Esophagus squamous epithelium (tissue), 5 donors: ENCODE data around the gene NEMF. TPM values are rescaled to one million over a fixed set of nuclear protein-coding genes. Genes with fewer than 3 reads are reported as not detected.

Experiments
- DNase-seq: peaks from one replicate; lab custom pipeline; 2025; lab: John Stamatoyannopoulos, UW
- H3K27ac ChIP-seq, 4 donors: fragments of 200-600 bp; sonication (generic); one replicate each; pipeline ENCODE4 v1.5.1; 2016 to 2019; ENCODE audit warnings: mild to moderate bottlenecking in 1 of 4
- H3K27me3 ChIP-seq, 4 donors: fragments of 200-600 bp; sonication (generic); 1 replicate in 3 of 4; 2 replicates in 1 of 4; pipeline versions ENCODE4 v1.5.1 to v1.6.0; 2017 to 2021; ENCODE audit warnings: antibody characterized with exemption in 1 of 4
- H3K36me3 ChIP-seq, 3 donors: fragments of 200-600 bp; sonication (generic); one replicate each; pipeline ENCODE4 v1.5.1; 2016 to 2019
- H3K4me1 ChIP-seq, 3 donors: fragments of 200-600 bp; sonication (generic); one replicate each; pipeline ENCODE4 v1.5.1; 2017 to 2019
- H3K4me3 ChIP-seq, 4 donors: fragments of 200-600 bp; sonication (generic); 1 replicate in 3 of 4; 2 replicates in 1 of 4; pipeline ENCODE4 v1.5.1; 2016 to 2019; ENCODE audit warnings: mild to moderate bottlenecking in 2 of 4, moderate library complexity in 1 of 4
- H3K9me3 ChIP-seq, 3 donors: fragments of 200-600 bp; sonication (generic); one replicate each; pipeline ENCODE4 v1.5.1; 2016 to 2019
- CTCF ChIP-seq, 6 experiments: fragments of 450-650 bp in 4 of 6; fragments of 200-600 bp in 2 of 6; sonication (generic) in 2 of 6; IDR thresholded peaks; one replicate each; pipeline ENCODE4 v1.5.1; 2016 to 2019; ENCODE audit warnings: antibody characterized with exemption in 6 of 6, mild to moderate bottlenecking in 4 of 6, moderate library complexity in 4 of 6
- POLR2A ChIP-seq, 4 donors: fragments of 450-650 bp; IDR thresholded peaks; one replicate each; pipeline ENCODE4 v1.6.1; 2017; ENCODE audit warnings: antibody characterized with exemption in 4 of 4, mild to moderate bottlenecking in 4 of 4, moderate library complexity in 3 of 4
- WGBS, 2 donors: methylation state at CpG; one replicate each; pipeline ENCODE4 v1.1.5; 2018; 5-methylcytosine and 5-hydroxymethylcytosine counted together
- intact Hi-C: fragments of 100-400 bp; cut with DNase I; formaldehyde crosslinking; loops from one replicate; pipeline ENCODE4 v1.15.0; 2022
- total RNA-seq, 4 donors: library from RNA; depleted of rRNA; stranded (reverse); fragments of >200 nt; gene quantifications; one replicate each; pipeline ENCODE4 v1.1.0, GENCODE V29; 2016
- donor health status: DM: yes; HTN: yes; CAD: no.

Gene NEMF
- total RNA-seq, 4 donors from 2014 or later: 36.4 to 89.8 (median 59.9) TPM

GRCh38 chr14:49867831-49868719 is 15.5 kb upstream of the NEMF start:
- H3K27ac ChIP-seq: peak overlapping the region; percentile 92 to 99 (median 94)
- no peaks in the 10 kb centered on the region for H3K36me3 ChIP-seq
- H3K4me1 ChIP-seq: peaks cover 0 to 62% (median 23%) of the 10 kb centered on the region in 3 donors
- TF ChIP-seq CTCF (IDR thresholded peaks at IDR 0.05): peak in 1 of 6 experiments; percentile 7
- peak in 3 of 4 donors; percentile 62 to 87 (median 76) for TF ChIP-seq POLR2A (IDR thresholded peaks at IDR 0.05)
- WGBS, 2 donors: 1% methylated on average over 14 to 30 of the region's 57 CpGs
- intact Hi-C loops: no loop called here
- peak; percentile 94 for DNase-seq
- H3K9me3 ChIP-seq: no peaks in the 10 kb centered on the region
- H3K27me3 ChIP-seq: no peaks in the 10 kb centered on the region
- peak overlapping the region; percentile 28 to 71 (median 64) for H3K4me3 ChIP-seq

GRCh38 chr14:49865431-49865859 is 12.9 kb upstream of the NEMF start:
- peak; percentile 78 to 91 (median 88) for TF ChIP-seq CTCF (IDR thresholded peaks at IDR 0.05)
- TF ChIP-seq POLR2A (IDR thresholded peaks at IDR 0.05): no peak
- Histone ChIP-seq H3K4me3 (no peak overlapping the region), H3K36me3 (no peaks in the 10 kb centered on the region), H3K9me3 (no peaks in the 10 kb centered on the region), H3K4me1 (peaks cover 0 to 78% (median 23%) of the 10 kb centered on the region in 3 donors), H3K27me3 (no peaks in the 10 kb centered on the region), H3K27ac (peak overlapping the region; percentile 75 to 99 (median 93))
- intact Hi-C loops: no loop called here
- DNase-seq: no peak
- 0 to 5% methylated on average over 4 of the region's 4 CpGs for WGBS, 2 donors

- Histone ChIP-seq H3K27me3 (no peaks in the 10 kb centered on the region), H3K4me1 (peaks cover 0 to 66% (median 23%) of the 10 kb centered on the region in 3 donors), H3K27ac (peak overlapping the region; percentile 90 to 99 (median 96)), H3K36me3 (no peaks in the 10 kb centered on the region), H3K4me3 (peak overlapping the region; percentile 48 to 68 (median 60)), H3K9me3 (no peaks in the 10 kb centered on the region)
- WGBS, 2 donors: 14 to 19% methylated on average over 9 of the region's 9 CpGs
- TF ChIP-seq CTCF (IDR thresholded peaks at IDR 0.05): no peak
- no peak for TF ChIP-seq POLR2A (IDR thresholded peaks at IDR 0.05)
- no peak for DNase-seq
- intact Hi-C loops: loop anchor here (5.0 kb wide), 1 partner anchor 234 kb away; no protein-coding TSS in a partner anchor
These were observed 11.1 kb upstream of the NEMF start for GRCh38 chr14:49863487-49864281.

- H3K4me1 ChIP-seq: peaks cover 0 to 56% (median 18%) of the 10 kb centered on the region in 3 donors
- H3K27ac ChIP-seq: peak overlapping the region; percentile 90 to 99 (median 96)
- DNase-seq: peak; percentile 56
- TF ChIP-seq CTCF (IDR thresholded peaks at IDR 0.05) (peak; percentile 96 to 100 (median 100)), POLR2A (IDR thresholded peaks at IDR 0.05) (peak in 1 of 4 donors; percentile 47)
- 0% methylated on average over 24 of the region's 30 CpGs for WGBS, 2 donors
- H3K27me3 ChIP-seq: no peaks in the 10 kb centered on the region
- H3K4me3 ChIP-seq: peak overlapping the region; percentile 38 to 68 (median 60)
- no peaks in the 10 kb centered on the region for H3K9me3 ChIP-seq
- no peaks in the 10 kb centered on the region for H3K36me3 ChIP-seq
- intact Hi-C loops: loop anchor here (5.0 kb wide), 1 partner anchor 235 kb away; no protein-coding TSS in a partner anchor
These were observed 9.6 kb upstream of the NEMF start for GRCh38 chr14:49862089-49862673.
